Spleen (tissue), 7 donors: ENCODE data around the gene TSKU.

Source experiments
- CTCF ChIP-seq, 11 experiments: fragments of 200-600 bp in 7 of 11; fragments of 450-650 bp in 4 of 11; sonication (generic) in 4 of 11; IDR thresholded peaks in 8 of 11; conservative IDR thresholded peaks in 3 of 11; 1 replicate in 7 of 11; 2 replicates in 4 of 11; pipeline versions ENCODE4 v1.4.0 to v1.8.0; 2016 to 2021; ENCODE audit warnings: antibody characterized with exemption in 11 of 11, inconsistent platforms in 4 of 11, mild to moderate bottlenecking in 1 of 11
- POLR2A ChIP-seq, 3 donors: fragments of 450-650 bp; IDR thresholded peaks; one replicate each; pipeline ENCODE4 v1.5.1; 2017; ENCODE audit warnings: antibody characterized with exemption in 3 of 3, mild to moderate bottlenecking in 1 of 3
- POLR2AphosphoS5 ChIP-seq, 3 donors: sonication (generic); formaldehyde crosslinking; IDR thresholded peaks; one replicate each; pipeline ENCODE4 v1.5.1; 2017; ENCODE audit warnings: antibody characterized with exemption in 3 of 3
- donor health status: DM: no; HTN: no; CAD: no; lungs with moderate emphysema.
- donor health status: DM: no; HTN: no; CAD: no.
- donor health status: DM: no; HTN: no; CAD: no.

DNA sequence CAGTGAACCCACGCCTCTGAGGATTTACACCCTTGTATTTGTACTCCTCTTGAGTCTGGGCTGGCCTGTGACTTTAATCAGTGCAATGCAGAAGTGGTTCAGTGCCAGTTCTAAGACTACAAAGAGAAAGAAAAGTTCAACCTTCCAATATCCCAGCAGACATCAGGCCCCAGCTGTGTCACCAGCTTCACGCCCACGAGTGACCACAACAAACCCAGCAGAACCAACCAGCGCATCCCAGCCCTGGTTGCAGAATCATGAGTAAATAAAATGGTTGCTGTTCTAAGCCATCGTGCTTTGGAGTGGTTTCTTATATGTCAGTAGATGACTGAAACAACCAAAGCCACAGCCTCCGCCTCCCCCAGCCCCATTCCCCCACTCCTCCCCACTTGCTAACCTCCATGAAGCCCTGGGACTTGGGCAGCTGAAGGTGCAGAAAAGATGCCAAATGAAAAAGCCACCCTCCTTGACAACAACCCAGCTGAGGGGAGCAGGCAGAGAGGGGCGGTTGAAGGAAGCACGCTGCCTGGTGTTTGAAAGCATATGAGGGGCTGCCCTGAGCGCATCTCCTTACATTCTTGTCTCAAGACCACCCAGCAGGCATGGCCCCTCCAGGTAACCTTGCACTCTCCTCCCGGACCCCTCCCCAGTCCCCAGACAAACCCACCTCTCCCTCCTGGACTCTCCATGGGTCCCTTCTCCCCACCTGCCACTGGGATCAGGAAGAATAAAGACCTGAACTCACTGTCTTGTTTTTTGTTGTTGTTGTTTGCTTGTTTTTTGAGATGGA is 20.9 kb downstream of the TSKU start:
- TF ChIP-seq CTCF (IDR thresholded peaks at IDR 0.05 in 8 of 11, conservative IDR thresholded peaks at IDR 0.05 in 3 of 11) (no peak), POLR2A (IDR thresholded peaks at IDR 0.05) (no peak), POLR2AphosphoS5 (IDR thresholded peaks at IDR 0.05) (no peak)
